WTC11 (cell line): ENCODE data around the gene ID2. TPM values are rescaled to one million over a fixed set of nuclear protein-coding genes. Genes with fewer than 3 reads are reported as not detected.

ENCODE experiments used
- ATAC-seq: fragments of 200-7000 bp; cut with Tn5 transposase; 2 replicates; pipeline ENCODE4 v1.10.0; 2021; ENCODE audit warnings: mild to moderate bottlenecking, moderate library complexity
- CTCF ChIA-PET: fragments of 300-600 bp; sonication (Branson Sonifier 250); formaldehyde crosslinking; loops from one replicate; lab custom pipeline; 2021; ENCODE audit warnings: antibody characterized with exemption; lab: Charles Lee
- POLR2A ChIA-PET: fragments of 350-600 bp; sonication (Branson Sonifier 250); formaldehyde crosslinking; loops from one replicate; lab custom pipeline; 2021; ENCODE audit warnings: antibody characterized with exemption; lab: Charles Lee
- DNase-seq: peaks from one replicate; pipeline ENCODE4 v3.0.0; 2021; ENCODE audit warnings: low spot score
- H3K27ac Mint-ChIP-seq: 2 replicates; pipeline ENCODE4 v1.8.0; 2021; ENCODE audit warnings: mixed read lengths
- H3K27me3 Mint-ChIP-seq: 2 replicates; pipeline ENCODE4 v1.8.0; 2021; ENCODE audit warnings: low read depth, mild to moderate bottlenecking, moderate library complexity, mixed read lengths
- H3K36me3 Mint-ChIP-seq: 2 replicates; pipeline ENCODE4 v1.8.0; 2021; ENCODE audit warnings: mixed read lengths
- H3K4me1 Mint-ChIP-seq: 2 replicates; pipeline ENCODE4 v1.8.0; 2022; ENCODE audit warnings: mixed read lengths
- H3K4me3 Mint-ChIP-seq: 2 replicates; pipeline ENCODE4 v1.8.0; 2021; ENCODE audit warnings: mild to moderate bottlenecking, moderate library complexity, mixed read lengths
- H3K9me3 Mint-ChIP-seq: 2 replicates; pipeline ENCODE4 v1.8.0; 2021; ENCODE audit warnings: mixed read lengths
- ATF1 ChIP-seq: sonication (generic); formaldehyde crosslinking; IDR thresholded peaks from 2 replicates; pipeline ENCODE4 v1.8.1; 2023; ENCODE audit warnings: mild to moderate bottlenecking, moderate library complexity, missing genetic modification reagents
- ETV6 ChIP-seq: sonication (generic); formaldehyde crosslinking; IDR thresholded peaks from 2 replicates; pipeline ENCODE4 v1.8.1; 2022; ENCODE audit warnings: mild to moderate bottlenecking, missing genetic modification reagents
- GABPB1 ChIP-seq: sonication (generic); formaldehyde crosslinking; IDR thresholded peaks from 2 replicates; pipeline ENCODE4 v1.8.1; 2023; ENCODE audit warnings: mild to moderate bottlenecking, missing genetic modification reagents
- JAZF1 ChIP-seq: fragments of 250-450 bp; sonication (Bioruptor Pico); IDR thresholded peaks from 2 replicates; pipeline ENCODE4 v1.9.0; 2021; ENCODE audit warnings: moderate library complexity, mild to moderate bottlenecking, inconsistent platforms
- NFATC4 ChIP-seq: fragments of 250-450 bp; sonication (Bioruptor Pico); IDR thresholded peaks from 2 replicates; pipeline ENCODE4 v1.9.0; 2021; ENCODE audit warnings: mild to moderate bottlenecking
- NFE2L1 ChIP-seq: sonication (generic); formaldehyde crosslinking; IDR thresholded peaks from 2 replicates; pipeline ENCODE4 v1.8.1; 2023; ENCODE audit warnings: missing genetic modification reagents
- NR1H2 ChIP-seq: sonication (generic); formaldehyde crosslinking; IDR thresholded peaks from 2 replicates; pipeline ENCODE4 v1.9.0; 2021; ENCODE audit warnings: mild to moderate bottlenecking, moderate library complexity, missing genetic modification reagents
- NR2C2 ChIP-seq: sonication (generic); formaldehyde crosslinking; IDR thresholded peaks from 2 replicates; pipeline ENCODE4 v1.8.0; 2022; ENCODE audit warnings: mild to moderate bottlenecking, missing genetic modification reagents
- SOX15 ChIP-seq: fragments of 250-450 bp; sonication (Bioruptor Pico); IDR thresholded peaks from 2 replicates; pipeline ENCODE4 v1.9.0; 2021; ENCODE audit warnings: mild to moderate bottlenecking
- TEAD4 ChIP-seq: sonication (generic); formaldehyde crosslinking; IDR thresholded peaks from 2 replicates; pipeline ENCODE4 v1.8.0; 2022; ENCODE audit warnings: mild to moderate bottlenecking, missing genetic modification reagents
- ZBTB21 ChIP-seq: sonication (generic); formaldehyde crosslinking; IDR thresholded peaks from 2 replicates; pipeline ENCODE4 v1.8.1; 2023; ENCODE audit warnings: mild to moderate bottlenecking, missing genetic modification reagents, borderline replicate concordance
- ZNF219 ChIP-seq: sonication (generic); formaldehyde crosslinking; IDR thresholded peaks from 2 replicates; pipeline ENCODE4 v1.8.0; 2023; ENCODE audit warnings: missing genetic modification reagents, mild to moderate bottlenecking, borderline replicate concordance
- ZNF232 ChIP-seq: sonication (generic); formaldehyde crosslinking; IDR thresholded peaks from 2 replicates; pipeline ENCODE4 v1.8.0; 2022; ENCODE audit warnings: mild to moderate bottlenecking, missing genetic modification reagents
- ZNF396 ChIP-seq: fragments of 250-450 bp; sonication (Bioruptor Pico); IDR thresholded peaks from 2 replicates; pipeline ENCODE4 v1.8.0; 2021; ENCODE audit warnings: mild to moderate bottlenecking, moderate library complexity, borderline replicate concordance
- ZNF423 ChIP-seq: fragments of 250-450 bp; sonication (Bioruptor Pico); IDR thresholded peaks from 2 replicates; pipeline ENCODE4 v2.1.2; 2022; ENCODE audit warnings: mild to moderate bottlenecking, moderate library complexity
- ZNF671 ChIP-seq: fragments of 250-450 bp; sonication (Bioruptor Pico); IDR thresholded peaks from 2 replicates; pipeline ENCODE4 v1.8.0; 2021; ENCODE audit warnings: mild to moderate bottlenecking
- total RNA-seq: library from RNA; stranded (reverse); gene quantifications from 3 replicates; pipeline ENCODE4 v1.2.3, GENCODE V29; 2021
- TF ChIP-seq, protein P1 (sequence below): sonication (generic); formaldehyde crosslinking; IDR thresholded peaks from 2 replicates; pipeline ENCODE4 v1.8.0; 2022; ENCODE audit warnings: mild to moderate bottlenecking, missing genetic modification reagents
- TF ChIP-seq, protein P2 (sequence below): sonication (generic); formaldehyde crosslinking; IDR thresholded peaks from 2 replicates; pipeline ENCODE4 v1.8.1; 2023; ENCODE audit warnings: mild to moderate bottlenecking, moderate library complexity, missing genetic modification reagents
- TF ChIP-seq, protein P3 (sequence below): sonication (generic); formaldehyde crosslinking; conservative IDR thresholded peaks from 2 replicates; pipeline ENCODE4 v1.8.1; 2022; ENCODE audit warnings: mild to moderate bottlenecking, missing genetic modification reagents
- TF ChIP-seq, protein P4 (sequence below): fragments of 250-450 bp; sonication (Bioruptor Pico); IDR thresholded peaks from 2 replicates; pipeline ENCODE4 v1.9.0; 2021; ENCODE audit warnings: mild to moderate bottlenecking, borderline replicate concordance
- TF ChIP-seq, protein P5 (sequence below): sonication (generic); formaldehyde crosslinking; IDR thresholded peaks from 2 replicates; pipeline ENCODE4 v1.8.1; 2022; ENCODE audit warnings: mild to moderate bottlenecking, moderate library complexity, missing genetic modification reagents
- TF ChIP-seq, protein P6 (sequence below): sonication (generic); formaldehyde crosslinking; IDR thresholded peaks from 2 replicates; pipeline ENCODE4 v1.8.0; 2023; ENCODE audit warnings: mild to moderate bottlenecking, missing genetic modification reagents
- TF ChIP-seq, protein P7 (sequence below): sonication (generic); formaldehyde crosslinking; IDR thresholded peaks from 2 replicates; pipeline ENCODE4 v1.8.1; 2022; ENCODE audit warnings: low read depth, mild to moderate bottlenecking, moderate library complexity, missing genetic modification reagents, borderline replicate concordance

ID2 gene
- total RNA-seq, 1 experiment from 2014 or later = 38.6 TPM

DNA sequence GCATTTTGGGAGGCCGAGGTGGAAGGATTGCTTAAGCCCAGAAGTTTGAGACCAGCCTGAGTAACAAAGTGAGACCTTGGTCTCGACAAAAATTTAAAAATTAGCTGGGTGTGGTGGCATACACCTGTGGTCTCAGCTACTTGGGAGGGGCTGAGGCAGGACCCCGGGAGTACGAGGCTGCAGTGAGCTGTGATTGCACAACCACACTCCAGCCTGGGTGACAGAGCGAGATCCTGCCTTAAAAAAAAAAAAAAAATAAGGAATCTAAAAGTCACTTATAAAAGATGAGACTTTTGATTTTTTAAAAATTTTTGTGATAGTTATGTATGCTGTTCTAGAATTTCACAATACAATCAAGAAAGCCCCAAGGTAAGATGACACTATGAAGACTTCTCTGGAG lies 33.1 kb downstream of the ID2 start (continued):
- TF ChIP-seq ZNF396 = no peak
- TF ChIP-seq, protein P1, sequence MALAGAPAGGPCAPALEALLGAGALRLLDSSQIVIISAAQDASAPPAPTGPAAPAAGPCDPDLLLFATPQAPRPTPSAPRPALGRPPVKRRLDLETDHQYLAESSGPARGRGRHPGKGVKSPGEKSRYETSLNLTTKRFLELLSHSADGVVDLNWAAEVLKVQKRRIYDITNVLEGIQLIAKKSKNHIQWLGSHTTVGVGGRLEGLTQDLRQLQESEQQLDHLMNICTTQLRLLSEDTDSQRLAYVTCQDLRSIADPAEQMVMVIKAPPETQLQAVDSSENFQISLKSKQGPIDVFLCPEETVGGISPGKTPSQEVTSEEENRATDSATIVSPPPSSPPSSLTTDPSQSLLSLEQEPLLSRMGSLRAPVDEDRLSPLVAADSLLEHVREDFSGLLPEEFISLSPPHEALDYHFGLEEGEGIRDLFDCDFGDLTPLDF (CRISPR knock-in tag) = no peak
- TF ChIP-seq ATF1 (CRISPR knock-in tag) = no peak
- TF ChIP-seq, protein P2, sequence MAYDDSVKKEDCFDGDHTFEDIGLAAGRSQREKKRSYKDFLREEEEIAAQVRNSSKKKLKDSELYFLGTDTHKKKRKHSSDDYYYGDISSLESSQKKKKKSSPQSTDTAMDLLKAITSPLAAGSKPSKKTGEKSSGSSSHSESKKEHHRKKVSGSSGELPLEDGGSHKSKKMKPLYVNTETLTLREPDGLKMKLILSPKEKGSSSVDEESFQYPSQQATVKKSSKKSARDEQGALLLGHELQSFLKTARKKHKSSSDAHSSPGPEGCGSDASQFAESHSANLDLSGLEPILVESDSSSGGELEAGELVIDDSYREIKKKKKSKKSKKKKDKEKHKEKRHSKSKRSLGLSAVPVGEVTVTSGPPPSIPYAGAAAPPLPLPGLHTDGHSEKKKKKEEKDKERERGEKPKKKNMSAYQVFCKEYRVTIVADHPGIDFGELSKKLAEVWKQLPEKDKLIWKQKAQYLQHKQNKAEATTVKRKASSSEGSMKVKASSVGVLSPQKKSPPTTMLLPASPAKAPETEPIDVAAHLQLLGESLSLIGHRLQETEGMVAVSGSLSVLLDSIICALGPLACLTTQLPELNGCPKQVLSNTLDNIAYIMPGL (CRISPR knock-in tag) = no peak
- TF ChIP-seq, protein P3, sequence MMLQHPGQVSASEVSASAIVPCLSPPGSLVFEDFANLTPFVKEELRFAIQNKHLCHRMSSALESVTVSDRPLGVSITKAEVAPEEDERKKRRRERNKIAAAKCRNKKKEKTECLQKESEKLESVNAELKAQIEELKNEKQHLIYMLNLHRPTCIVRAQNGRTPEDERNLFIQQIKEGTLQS (CRISPR knock-in tag) = no peak
- no peak for TF ChIP-seq SOX15 (CRISPR knock-in tag)
- TF ChIP-seq ZNF219 (CRISPR knock-in tag) = no peak
- TF ChIP-seq, all 79 proteins: peak for 0

DNA sequence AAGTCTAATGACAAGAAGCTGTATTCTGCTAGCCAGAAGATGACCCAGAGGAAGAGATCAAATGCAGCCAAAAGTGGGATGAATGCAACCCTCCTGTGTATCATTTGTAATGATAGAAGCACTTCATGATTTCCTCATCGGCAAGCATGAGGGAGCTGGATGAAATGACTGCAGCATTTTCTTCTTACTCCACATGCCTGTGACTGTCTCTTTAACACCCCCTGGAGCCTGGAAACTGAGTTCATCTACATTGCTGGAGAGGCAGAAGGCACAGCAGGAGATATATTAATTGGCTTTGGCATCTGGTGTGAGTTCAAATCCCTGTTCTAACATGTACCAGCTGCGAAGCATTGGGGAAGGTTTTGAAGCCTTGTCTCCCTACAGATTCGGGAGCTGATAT lies 37.7 kb downstream of the ID2 start:
- Mint-ChIP-seq H3K27me3 (no peaks in the 10 kb centered on the region), H3K4me1 (no peaks in the 10 kb centered on the region), H3K9me3 (peaks cover 13% of the 10 kb centered on the region), H3K36me3 (0 out of 2 replicates have a peak, but pooled peaks cover 3% of the 10 kb centered on the region), H3K27ac (no peak overlapping the region), H3K4me3 (no peak overlapping the region)
- ATAC-seq (no peak), DNase-seq (no peak)
- ChIA-PET CTCF (interaction anchor here (1.3 kb wide), 1 partner anchor 26 kb away, joined by 5 read pairs; no protein-coding TSS in a partner anchor), POLR2A (no interaction called here)
- TF ChIP-seq, protein P1 (CRISPR knock-in tag) = no peak
- TF ChIP-seq, protein P4, sequence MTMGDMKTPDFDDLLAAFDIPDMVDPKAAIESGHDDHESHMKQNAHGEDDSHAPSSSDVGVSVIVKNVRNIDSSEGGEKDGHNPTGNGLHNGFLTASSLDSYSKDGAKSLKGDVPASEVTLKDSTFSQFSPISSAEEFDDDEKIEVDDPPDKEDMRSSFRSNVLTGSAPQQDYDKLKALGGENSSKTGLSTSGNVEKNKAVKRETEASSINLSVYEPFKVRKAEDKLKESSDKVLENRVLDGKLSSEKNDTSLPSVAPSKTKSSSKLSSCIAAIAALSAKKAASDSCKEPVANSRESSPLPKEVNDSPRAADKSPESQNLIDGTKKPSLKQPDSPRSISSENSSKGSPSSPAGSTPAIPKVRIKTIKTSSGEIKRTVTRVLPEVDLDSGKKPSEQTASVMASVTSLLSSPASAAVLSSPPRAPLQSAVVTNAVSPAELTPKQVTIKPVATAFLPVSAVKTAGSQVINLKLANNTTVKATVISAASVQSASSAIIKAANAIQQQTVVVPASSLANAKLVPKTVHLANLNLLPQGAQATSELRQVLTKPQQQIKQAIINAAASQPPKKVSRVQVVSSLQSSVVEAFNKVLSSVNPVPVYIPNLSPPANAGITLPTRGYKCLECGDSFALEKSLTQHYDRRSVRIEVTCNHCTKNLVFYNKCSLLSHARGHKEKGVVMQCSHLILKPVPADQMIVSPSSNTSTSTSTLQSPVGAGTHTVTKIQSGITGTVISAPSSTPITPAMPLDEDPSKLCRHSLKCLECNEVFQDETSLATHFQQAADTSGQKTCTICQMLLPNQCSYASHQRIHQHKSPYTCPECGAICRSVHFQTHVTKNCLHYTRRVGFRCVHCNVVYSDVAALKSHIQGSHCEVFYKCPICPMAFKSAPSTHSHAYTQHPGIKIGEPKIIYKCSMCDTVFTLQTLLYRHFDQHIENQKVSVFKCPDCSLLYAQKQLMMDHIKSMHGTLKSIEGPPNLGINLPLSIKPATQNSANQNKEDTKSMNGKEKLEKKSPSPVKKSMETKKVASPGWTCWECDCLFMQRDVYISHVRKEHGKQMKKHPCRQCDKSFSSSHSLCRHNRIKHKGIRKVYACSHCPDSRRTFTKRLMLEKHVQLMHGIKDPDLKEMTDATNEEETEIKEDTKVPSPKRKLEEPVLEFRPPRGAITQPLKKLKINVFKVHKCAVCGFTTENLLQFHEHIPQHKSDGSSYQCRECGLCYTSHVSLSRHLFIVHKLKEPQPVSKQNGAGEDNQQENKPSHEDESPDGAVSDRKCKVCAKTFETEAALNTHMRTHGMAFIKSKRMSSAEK (CRISPR knock-in tag) = no peak
- TF ChIP-seq, protein P5, sequence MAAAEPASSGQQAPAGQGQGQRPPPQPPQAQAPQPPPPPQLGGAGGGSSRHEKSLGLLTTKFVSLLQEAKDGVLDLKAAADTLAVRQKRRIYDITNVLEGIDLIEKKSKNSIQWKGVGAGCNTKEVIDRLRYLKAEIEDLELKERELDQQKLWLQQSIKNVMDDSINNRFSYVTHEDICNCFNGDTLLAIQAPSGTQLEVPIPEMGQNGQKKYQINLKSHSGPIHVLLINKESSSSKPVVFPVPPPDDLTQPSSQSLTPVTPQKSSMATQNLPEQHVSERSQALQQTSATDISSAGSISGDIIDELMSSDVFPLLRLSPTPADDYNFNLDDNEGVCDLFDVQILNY (CRISPR knock-in tag) = no peak
- no peak for TF ChIP-seq NR1H2
- TF ChIP-seq, protein P6, sequence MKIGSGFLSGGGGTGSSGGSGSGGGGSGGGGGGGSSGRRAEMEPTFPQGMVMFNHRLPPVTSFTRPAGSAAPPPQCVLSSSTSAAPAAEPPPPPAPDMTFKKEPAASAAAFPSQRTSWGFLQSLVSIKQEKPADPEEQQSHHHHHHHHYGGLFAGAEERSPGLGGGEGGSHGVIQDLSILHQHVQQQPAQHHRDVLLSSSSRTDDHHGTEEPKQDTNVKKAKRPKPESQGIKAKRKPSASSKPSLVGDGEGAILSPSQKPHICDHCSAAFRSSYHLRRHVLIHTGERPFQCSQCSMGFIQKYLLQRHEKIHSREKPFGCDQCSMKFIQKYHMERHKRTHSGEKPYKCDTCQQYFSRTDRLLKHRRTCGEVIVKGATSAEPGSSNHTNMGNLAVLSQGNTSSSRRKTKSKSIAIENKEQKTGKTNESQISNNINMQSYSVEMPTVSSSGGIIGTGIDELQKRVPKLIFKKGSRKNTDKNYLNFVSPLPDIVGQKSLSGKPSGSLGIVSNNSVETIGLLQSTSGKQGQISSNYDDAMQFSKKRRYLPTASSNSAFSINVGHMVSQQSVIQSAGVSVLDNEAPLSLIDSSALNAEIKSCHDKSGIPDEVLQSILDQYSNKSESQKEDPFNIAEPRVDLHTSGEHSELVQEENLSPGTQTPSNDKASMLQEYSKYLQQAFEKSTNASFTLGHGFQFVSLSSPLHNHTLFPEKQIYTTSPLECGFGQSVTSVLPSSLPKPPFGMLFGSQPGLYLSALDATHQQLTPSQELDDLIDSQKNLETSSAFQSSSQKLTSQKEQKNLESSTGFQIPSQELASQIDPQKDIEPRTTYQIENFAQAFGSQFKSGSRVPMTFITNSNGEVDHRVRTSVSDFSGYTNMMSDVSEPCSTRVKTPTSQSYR = no peak
- TF ChIP-seq ZBTB21 (CRISPR knock-in tag) = no peak
- no peak for TF ChIP-seq NR2C2 (CRISPR knock-in tag)
- no peak for TF ChIP-seq NFE2L1 (CRISPR knock-in tag)
- TF ChIP-seq, protein P7, sequence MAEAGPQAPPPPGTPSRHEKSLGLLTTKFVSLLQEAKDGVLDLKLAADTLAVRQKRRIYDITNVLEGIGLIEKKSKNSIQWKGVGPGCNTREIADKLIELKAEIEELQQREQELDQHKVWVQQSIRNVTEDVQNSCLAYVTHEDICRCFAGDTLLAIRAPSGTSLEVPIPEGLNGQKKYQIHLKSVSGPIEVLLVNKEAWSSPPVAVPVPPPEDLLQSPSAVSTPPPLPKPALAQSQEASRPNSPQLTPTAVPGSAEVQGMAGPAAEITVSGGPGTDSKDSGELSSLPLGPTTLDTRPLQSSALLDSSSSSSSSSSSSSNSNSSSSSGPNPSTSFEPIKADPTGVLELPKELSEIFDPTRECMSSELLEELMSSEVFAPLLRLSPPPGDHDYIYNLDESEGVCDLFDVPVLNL = no peak
- no peak for TF ChIP-seq SOX15 (CRISPR knock-in tag)
- TF ChIP-seq ZNF232 (CRISPR knock-in tag) = no peak
- TF ChIP-seq TEAD4 (CRISPR knock-in tag) = no peak
- no peak for TF ChIP-seq JAZF1 (CRISPR knock-in tag)
- no peak for TF ChIP-seq ZNF671 (CRISPR knock-in tag)
- TF ChIP-seq GABPB1 (CRISPR knock-in tag) = no peak
- no peak for TF ChIP-seq ZNF423
- no peak for TF ChIP-seq NFATC4
- TF ChIP-seq ETV6 (CRISPR knock-in tag) = no peak
- TF ChIP-seq, protein P3 (CRISPR knock-in tag) = no peak
